Vagina (tissue), 2 donors: ENCODE measurements around the gene MAPK9. TPM values are rescaled to one million over a fixed set of nuclear protein-coding genes. Genes with fewer than 3 reads are reported as not detected.

Source experiments
- DNase-seq, 2 donors: peaks; one replicate each; pipeline ENCODE4 v3.0.0-alpha.2; 2017; ENCODE audit errors: extremely low spot score in 2 of 2
- H3K27ac ChIP-seq: fragments of 200-600 bp; sonication (generic); one replicate; pipeline ENCODE4 v1.5.1; 2019
- H3K27me3 ChIP-seq: fragments of 200-600 bp; sonication (generic); one replicate; pipeline ENCODE4 v1.5.1; 2019
- H3K36me3 ChIP-seq, 2 donors: fragments of 200-600 bp; sonication (generic); one replicate each; pipeline ENCODE4 v1.5.1; 2017 to 2019
- H3K4me1 ChIP-seq: fragments of 200-600 bp; sonication (generic); one replicate; pipeline ENCODE4 v1.5.1; 2019
- H3K4me3 ChIP-seq, 2 donors: fragments of 200-600 bp; sonication (generic); 1 replicate in 1 of 2; 2 replicates in 1 of 2; pipeline ENCODE4 v1.5.1; 2016 to 2019
- H3K9me3 ChIP-seq: fragments of 200-600 bp; sonication (generic); one replicate; pipeline ENCODE4 v1.5.1; 2019
- POLR2A ChIP-seq, 2 donors: fragments of 450-650 bp; IDR thresholded peaks; one replicate each; pipeline ENCODE4 v1.6.1; 2017; ENCODE audit warnings: antibody characterized with exemption in 2 of 2, mild to moderate bottlenecking in 2 of 2, moderate library complexity in 2 of 2
- POLR2AphosphoS5 ChIP-seq, 2 donors: sonication (generic); formaldehyde crosslinking; IDR thresholded peaks; one replicate each; pipeline ENCODE4 v1.9.0; 2017; ENCODE audit warnings: antibody characterized with exemption in 2 of 2, mild to moderate bottlenecking in 2 of 2, low read depth in 1 of 2; ENCODE audit not compliant: insufficient read depth in 1 of 2
- intact Hi-C: fragments of 100-400 bp; cut with DNase I; formaldehyde crosslinking; loops from one replicate; pipeline ENCODE4 v1.15.1; 2023
- total RNA-seq: library from RNA; depleted of rRNA; stranded (reverse); fragments of >200 nt; gene quantifications from one replicate; pipeline ENCODE4 v1.2.3, GENCODE V29; 2016
- TF ChIP-seq, protein P1 (sequence below), 3 experiments: fragments of 450-650 bp in 2 of 3; fragments of 200-600 bp in 1 of 3; sonication (generic) in 1 of 3; IDR thresholded peaks; one replicate each; pipeline ENCODE4 v1.5.1; 2017 to 2019; ENCODE audit warnings: antibody characterized with exemption in 3 of 3, mild to moderate bottlenecking in 2 of 3, moderate library complexity in 2 of 3

Gene MAPK9
- total RNA-seq, 1 donor from 2014 or later: 19.6 TPM

DNA sequence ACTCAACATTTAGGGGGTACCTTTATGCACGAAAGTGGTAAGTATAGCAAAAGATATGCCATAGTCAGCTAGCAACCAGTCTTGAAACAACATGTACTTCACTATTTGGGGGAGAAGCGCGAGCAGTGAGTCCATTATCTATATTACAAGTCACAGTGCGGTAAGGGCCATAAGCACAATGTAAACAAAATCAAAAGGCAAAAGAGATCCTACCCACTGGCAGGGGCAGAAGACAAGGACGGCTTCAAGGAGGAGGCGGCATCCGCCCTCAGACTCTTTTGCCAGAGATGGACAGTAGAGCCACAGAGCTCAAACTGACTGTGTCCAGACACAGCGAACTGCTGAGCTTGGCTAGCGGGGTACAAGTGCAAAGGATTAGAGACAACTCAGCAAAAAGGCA lies 9.6 kb downstream of the MAPK9 start:
- Histone ChIP-seq H3K4me1 (no peaks in the 10 kb centered on the region), H3K4me3 (no peak overlapping the region), H3K36me3 (peaks cover 0 to 33% of the 10 kb centered on the region in 2 donors), H3K27ac (no peak overlapping the region), H3K27me3 (no peaks in the 10 kb centered on the region), H3K9me3 (no peaks in the 10 kb centered on the region)
- no peak for TF ChIP-seq POLR2AphosphoS5 (IDR thresholded peaks at IDR 0.05; ENCODE audit: insufficient read depth in 1 of 2, low read depth in 1 of 2)
- TF ChIP-seq, protein P1, sequence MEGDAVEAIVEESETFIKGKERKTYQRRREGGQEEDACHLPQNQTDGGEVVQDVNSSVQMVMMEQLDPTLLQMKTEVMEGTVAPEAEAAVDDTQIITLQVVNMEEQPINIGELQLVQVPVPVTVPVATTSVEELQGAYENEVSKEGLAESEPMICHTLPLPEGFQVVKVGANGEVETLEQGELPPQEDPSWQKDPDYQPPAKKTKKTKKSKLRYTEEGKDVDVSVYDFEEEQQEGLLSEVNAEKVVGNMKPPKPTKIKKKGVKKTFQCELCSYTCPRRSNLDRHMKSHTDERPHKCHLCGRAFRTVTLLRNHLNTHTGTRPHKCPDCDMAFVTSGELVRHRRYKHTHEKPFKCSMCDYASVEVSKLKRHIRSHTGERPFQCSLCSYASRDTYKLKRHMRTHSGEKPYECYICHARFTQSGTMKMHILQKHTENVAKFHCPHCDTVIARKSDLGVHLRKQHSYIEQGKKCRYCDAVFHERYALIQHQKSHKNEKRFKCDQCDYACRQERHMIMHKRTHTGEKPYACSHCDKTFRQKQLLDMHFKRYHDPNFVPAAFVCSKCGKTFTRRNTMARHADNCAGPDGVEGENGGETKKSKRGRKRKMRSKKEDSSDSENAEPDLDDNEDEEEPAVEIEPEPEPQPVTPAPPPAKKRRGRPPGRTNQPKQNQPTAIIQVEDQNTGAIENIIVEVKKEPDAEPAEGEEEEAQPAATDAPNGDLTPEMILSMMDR (IDR thresholded peaks at IDR 0.05): no peak
- no peak for TF ChIP-seq POLR2A (IDR thresholded peaks at IDR 0.05)
- intact Hi-C loops: no loop called here
- no peak for DNase-seq

DNA sequence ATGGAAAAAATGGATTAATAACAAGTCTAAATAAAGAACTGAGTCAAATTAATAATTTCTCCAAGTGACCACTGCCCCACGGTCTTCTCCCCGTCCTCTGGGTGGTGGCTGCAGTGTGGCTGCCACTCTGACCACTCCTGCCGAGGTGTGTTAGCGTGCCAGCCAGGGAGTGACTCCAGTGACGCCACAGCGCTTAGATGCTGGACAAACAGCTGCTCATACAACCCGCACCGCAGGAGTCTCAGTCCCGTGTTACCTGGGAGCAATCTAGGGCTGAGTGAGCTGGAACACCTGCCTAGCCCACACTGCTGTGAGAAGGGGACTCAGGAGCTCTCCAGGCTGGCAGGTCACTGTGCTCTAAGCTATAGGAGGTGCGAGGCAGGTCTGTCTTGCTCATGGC lies 10.2 kb downstream of the MAPK9 start:
- Histone ChIP-seq H3K4me1 (no peaks in the 10 kb centered on the region), H3K36me3 (peaks cover 0 to 36% of the 10 kb centered on the region in 2 donors), H3K27me3 (no peaks in the 10 kb centered on the region), H3K9me3 (no peaks in the 10 kb centered on the region), H3K4me3 (no peak overlapping the region), H3K27ac (no peak overlapping the region)
- no peak for DNase-seq
- TF ChIP-seq POLR2AphosphoS5 (IDR thresholded peaks at IDR 0.05; ENCODE audit: insufficient read depth in 1 of 2, low read depth in 1 of 2): no peak
- intact Hi-C loops: no loop called here

DNA sequence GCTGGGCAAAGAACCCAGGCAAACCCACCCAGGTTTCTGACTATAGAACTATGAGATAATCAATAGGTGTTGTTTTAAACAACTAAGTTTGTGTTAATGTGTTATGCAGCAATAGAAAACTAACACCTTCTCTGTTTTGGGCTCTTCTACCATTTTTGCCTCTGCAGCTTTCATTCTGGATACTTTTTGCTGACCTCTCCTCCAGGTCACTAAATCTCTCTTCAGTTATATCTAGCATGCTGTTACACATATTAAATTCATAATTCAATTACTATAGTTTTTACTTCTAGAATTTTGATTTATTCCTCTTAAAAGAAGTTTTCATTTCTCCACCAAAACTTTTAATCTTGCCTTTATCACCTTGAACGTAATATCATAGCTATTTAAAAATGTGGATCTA lies 17.2 kb downstream of the MAPK9 start:
- no peak overlapping the region for H3K4me3 ChIP-seq
- no peaks in the 10 kb centered on the region for H3K4me1 ChIP-seq
- H3K27me3 ChIP-seq: no peaks in the 10 kb centered on the region
- intact Hi-C loops: no loop called here
- H3K36me3 ChIP-seq: peaks cover 0 to 48% of the 10 kb centered on the region in 2 donors
- peaks cover 12% of the 10 kb centered on the region for H3K9me3 ChIP-seq
- H3K27ac ChIP-seq: no peak overlapping the region
- TF ChIP-seq, protein P1 (IDR thresholded peaks at IDR 0.05): no peak
- no peak for TF ChIP-seq POLR2A (IDR thresholded peaks at IDR 0.05)
- no peak for TF ChIP-seq POLR2AphosphoS5 (IDR thresholded peaks at IDR 0.05; ENCODE audit: insufficient read depth in 1 of 2, low read depth in 1 of 2)
- no peak for DNase-seq

DNA sequence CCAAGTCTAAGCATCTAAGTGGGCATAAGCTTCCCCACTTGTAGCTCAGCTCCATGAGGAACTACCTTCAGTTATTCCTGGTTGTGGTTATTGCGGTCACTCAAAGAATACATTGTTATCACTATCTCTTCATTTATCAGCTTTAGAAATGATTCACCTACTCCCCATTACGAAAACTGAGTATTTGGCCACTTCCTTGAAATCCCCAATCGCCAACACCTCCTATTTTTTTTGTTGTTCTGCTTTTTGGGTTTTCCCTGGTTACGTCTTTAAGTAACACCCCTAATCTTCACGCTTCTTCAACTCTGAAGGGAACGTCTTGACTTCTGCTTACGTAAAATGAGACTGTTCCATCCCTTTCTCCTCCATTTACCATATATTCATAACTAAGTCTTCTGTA lies 20.7 kb downstream of the MAPK9 start:
- intact Hi-C loops: no loop called here
- peaks cover 18% of the 10 kb centered on the region for H3K9me3 ChIP-seq
- H3K27me3 ChIP-seq: no peaks in the 10 kb centered on the region
- H3K4me3 ChIP-seq: no peak overlapping the region
- no peaks in the 10 kb centered on the region for H3K4me1 ChIP-seq
- no peak for TF ChIP-seq POLR2AphosphoS5 (IDR thresholded peaks at IDR 0.05; ENCODE audit: insufficient read depth in 1 of 2, low read depth in 1 of 2)
- TF ChIP-seq, protein P1 (IDR thresholded peaks at IDR 0.05): no peak
- TF ChIP-seq POLR2A (IDR thresholded peaks at IDR 0.05): no peak
- H3K27ac ChIP-seq: no peak overlapping the region
- H3K36me3 ChIP-seq: peaks cover 7 to 55% of the 10 kb centered on the region in 2 donors
- no peak for DNase-seq

DNA sequence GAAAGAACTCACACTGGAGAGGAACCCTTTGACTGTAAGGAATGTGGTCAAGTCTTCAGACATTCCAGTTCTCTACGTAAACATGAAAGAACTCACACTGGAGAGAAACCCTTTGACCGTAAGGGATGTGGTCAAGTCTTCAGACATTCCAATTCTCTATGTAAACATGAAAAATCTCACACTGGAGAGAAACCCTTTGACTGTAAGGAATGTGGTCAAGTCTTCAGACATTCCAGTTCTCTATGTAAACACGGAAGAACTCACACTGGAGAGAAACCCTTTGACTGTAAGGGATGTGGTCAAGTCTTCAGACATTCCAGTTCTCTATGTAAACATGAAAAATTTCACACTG lies 32.6 kb downstream of the MAPK9 start:
- Histone ChIP-seq H3K9me3 (peaks cover 93% of the 10 kb centered on the region), H3K36me3 (peaks cover 15 to 95% of the 10 kb centered on the region in 2 donors), H3K27me3 (no peaks in the 10 kb centered on the region), H3K27ac (no peak overlapping the region), H3K4me3 (no peak overlapping the region), H3K4me1 (no peaks in the 10 kb centered on the region)
- intact Hi-C loops: no loop called here
- DNase-seq: no peak
- TF ChIP-seq POLR2A (IDR thresholded peaks at IDR 0.05): no peak
- TF ChIP-seq POLR2AphosphoS5 (IDR thresholded peaks at IDR 0.05; ENCODE audit: insufficient read depth in 1 of 2, low read depth in 1 of 2): no peak
- TF ChIP-seq, protein P1 (IDR thresholded peaks at IDR 0.05): no peak
